Gastrocnemius medialis (tissue), 4 donors: ENCODE results near the gene CFAP161.

Experiments
- POLR2A ChIP-seq, 2 donors: fragments of 450-650 bp; IDR thresholded peaks; one replicate each; pipeline ENCODE4 v1.6.1; 2017; ENCODE audit warnings: antibody characterized with exemption in 2 of 2, mild to moderate bottlenecking in 2 of 2, moderate library complexity in 2 of 2
- TF ChIP-seq, protein P1 (sequence below), 5 experiments: fragments of 450-650 bp in 3 of 5; fragments of 200-600 bp in 2 of 5; sonication (generic) in 2 of 5; IDR thresholded peaks in 4 of 5; conservative IDR thresholded peaks in 1 of 5; 1 replicate in 4 of 5; 2 replicates in 1 of 5; pipeline ENCODE4 v1.5.1; 2016 to 2019; ENCODE audit warnings: antibody characterized with exemption in 5 of 5, mild to moderate bottlenecking in 3 of 5, moderate library complexity in 3 of 5

DNA sequence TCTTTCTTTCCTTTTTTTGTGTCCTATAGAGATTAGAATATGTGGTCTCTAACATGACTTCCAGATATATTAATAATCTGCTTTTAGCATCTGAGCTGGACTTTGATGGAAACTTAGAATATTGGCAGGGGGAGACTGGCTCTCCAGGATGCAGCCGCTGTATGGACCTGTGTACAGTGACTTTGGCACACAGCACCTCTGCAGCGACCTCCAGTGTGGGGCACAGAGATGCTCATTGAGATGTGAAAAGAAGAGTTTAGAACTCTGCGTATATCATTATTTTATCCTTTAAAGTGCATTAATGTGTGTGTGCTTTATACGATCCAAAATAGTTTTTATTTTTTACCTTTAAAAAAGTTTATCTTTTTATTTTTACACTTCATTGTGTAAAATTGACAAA is 18.3 kb downstream of the CFAP161 start:
- TF ChIP-seq, protein P1, sequence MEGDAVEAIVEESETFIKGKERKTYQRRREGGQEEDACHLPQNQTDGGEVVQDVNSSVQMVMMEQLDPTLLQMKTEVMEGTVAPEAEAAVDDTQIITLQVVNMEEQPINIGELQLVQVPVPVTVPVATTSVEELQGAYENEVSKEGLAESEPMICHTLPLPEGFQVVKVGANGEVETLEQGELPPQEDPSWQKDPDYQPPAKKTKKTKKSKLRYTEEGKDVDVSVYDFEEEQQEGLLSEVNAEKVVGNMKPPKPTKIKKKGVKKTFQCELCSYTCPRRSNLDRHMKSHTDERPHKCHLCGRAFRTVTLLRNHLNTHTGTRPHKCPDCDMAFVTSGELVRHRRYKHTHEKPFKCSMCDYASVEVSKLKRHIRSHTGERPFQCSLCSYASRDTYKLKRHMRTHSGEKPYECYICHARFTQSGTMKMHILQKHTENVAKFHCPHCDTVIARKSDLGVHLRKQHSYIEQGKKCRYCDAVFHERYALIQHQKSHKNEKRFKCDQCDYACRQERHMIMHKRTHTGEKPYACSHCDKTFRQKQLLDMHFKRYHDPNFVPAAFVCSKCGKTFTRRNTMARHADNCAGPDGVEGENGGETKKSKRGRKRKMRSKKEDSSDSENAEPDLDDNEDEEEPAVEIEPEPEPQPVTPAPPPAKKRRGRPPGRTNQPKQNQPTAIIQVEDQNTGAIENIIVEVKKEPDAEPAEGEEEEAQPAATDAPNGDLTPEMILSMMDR (IDR thresholded peaks at IDR 0.05 in 4 of 5, conservative IDR thresholded peaks at IDR 0.05 in 1 of 5) = no peak
- no peak for TF ChIP-seq POLR2A (IDR thresholded peaks at IDR 0.05)
